Parathyroid adenoma (tissue), 2 donors: ENCODE results near the gene RHOD.

ENCODE experiments used
- H2AFZ ChIP-seq: fragments of 300-600 bp; sonication (generic); one replicate; pipeline ENCODE4 v1.7.0; 2017; ENCODE audit warnings: antibody characterized with exemption, mild to moderate bottlenecking
- H3K27ac ChIP-seq: fragments of 300-600 bp; sonication (generic); one replicate; pipeline ENCODE4 v1.7.0; 2017
- H3K27me3 ChIP-seq: fragments of 300-600 bp; sonication (generic); one replicate; pipeline ENCODE4 v1.7.0; 2017; ENCODE audit warnings: low read length; ENCODE audit not compliant: control insufficient read depth, insufficient read depth
- H3K36me3 ChIP-seq: fragments of 300-600 bp; sonication (generic); one replicate; pipeline ENCODE4 v1.7.0; 2017; ENCODE audit warnings: low read length; ENCODE audit not compliant: control insufficient read depth, insufficient read depth
- H3K4me1 ChIP-seq: fragments of 300-600 bp; sonication (generic); one replicate; pipeline ENCODE4 v1.7.0; 2017; ENCODE audit warnings: control low read depth
- H3K4me2 ChIP-seq: fragments of 300-600 bp; sonication (generic); one replicate; pipeline ENCODE4 v1.7.0; 2017; ENCODE audit warnings: low read length
- H3K4me3 ChIP-seq: fragments of 300-600 bp; sonication (generic); one replicate; pipeline ENCODE4 v1.7.0; 2017; ENCODE audit warnings: low read depth, low read length
- H3K79me2 ChIP-seq: fragments of 300-600 bp; sonication (generic); one replicate; pipeline ENCODE4 v1.7.0; 2017; ENCODE audit warnings: control low read depth
- H3K9ac ChIP-seq: fragments of 300-600 bp; sonication (generic); one replicate; pipeline ENCODE4 v1.7.0; 2017; ENCODE audit warnings: mild to moderate bottlenecking
- H3K9me3 ChIP-seq: fragments of 300-600 bp; sonication (generic); one replicate; pipeline ENCODE4 v1.7.0; 2017; ENCODE audit warnings: low read length; ENCODE audit not compliant: control insufficient read depth
- CTCF ChIP-seq: fragments of 300-600 bp; sonication (generic); IDR thresholded peaks from one replicate; pipeline ENCODE4 v1.7.0; 2017; ENCODE audit warnings: antibody characterized with exemption, mild to moderate bottlenecking
- donor health status: primary hyperparathyroidism.

Gene RHOD

GRCh38 chr11:67056267-67057204 lies at the start of gene RHOD:
RHOD (plus strand) TSS chr11:67056847; CDS start chr11:67056903, 56 bp downstream.
- Histone ChIP-seq H3K27me3 (no peaks in the 10 kb centered on the region), H3K4me2 (peak within 1 kb of the TSS; percentile 77), H3K36me3 (no peaks in the 10 kb centered on the region), H3K4me1 (peaks cover 17% of the 10 kb centered on the region), H3K4me3 (peak within 1 kb of the TSS; percentile 65), H3K9me3 (no peaks in the 10 kb centered on the region), H2AFZ (peak within 1 kb of the TSS; percentile 85), H3K9ac (no peak within 1 kb of the TSS), H3K27ac (peak within 1 kb of the TSS; percentile 84), H3K79me2 (no peaks in the 10 kb centered on the region)
- no peak for TF ChIP-seq CTCF

GRCh38 chr11:67007126-67007525 lies 49.5 kb upstream of the RHOD start:
- H3K27me3 ChIP-seq: no peaks in the 10 kb centered on the region
- peak overlapping the region; percentile 5 for H3K4me2 ChIP-seq
- no peak overlapping the region for H2AFZ ChIP-seq
- H3K9ac ChIP-seq: no peak overlapping the region
- H3K4me3 ChIP-seq: no peak overlapping the region
- TF ChIP-seq CTCF: no peak
- H3K27ac ChIP-seq: no peak overlapping the region
- no peaks in the 10 kb centered on the region for H3K79me2 ChIP-seq
- H3K9me3 ChIP-seq: no peaks in the 10 kb centered on the region
- no peaks in the 10 kb centered on the region for H3K36me3 ChIP-seq
- peaks cover 28% of the 10 kb centered on the region for H3K4me1 ChIP-seq

GRCh38 chr11:67010296-67010905 lies 46.2 kb upstream of the RHOD start:
- Histone ChIP-seq H3K27me3 (no peaks in the 10 kb centered on the region), H3K4me2 (no peak overlapping the region), H3K4me3 (no peak overlapping the region), H3K9ac (no peak overlapping the region), H3K27ac (no peak overlapping the region), H2AFZ (no peak overlapping the region), H3K36me3 (no peaks in the 10 kb centered on the region), H3K79me2 (no peaks in the 10 kb centered on the region), H3K4me1 (peaks cover 6% of the 10 kb centered on the region), H3K9me3 (no peaks in the 10 kb centered on the region)
- TF ChIP-seq CTCF: no peak

GRCh38 chr11:67013511-67014045 lies 43.1 kb upstream of the RHOD start:
- H2AFZ ChIP-seq: no peak overlapping the region
- H3K36me3 ChIP-seq: no peaks in the 10 kb centered on the region
- H3K9me3 ChIP-seq: no peaks in the 10 kb centered on the region
- H3K4me1 ChIP-seq: no peaks in the 10 kb centered on the region
- no peak overlapping the region for H3K4me2 ChIP-seq
- no peak overlapping the region for H3K27ac ChIP-seq
- H3K79me2 ChIP-seq: no peaks in the 10 kb centered on the region
- TF ChIP-seq CTCF: no peak
- H3K9ac ChIP-seq: no peak overlapping the region
- no peak overlapping the region for H3K4me3 ChIP-seq
- no peaks in the 10 kb centered on the region for H3K27me3 ChIP-seq
